Dendritic cell treated with granulocyte-macrophage colony-stimulating factor and Interleukin-4, amounts not matched to agents 40 ng/mL and 50 ng/mL, for 4 days (primary cell): ENCODE results near the gene SLC23A3.
A peak's percentile ranks its signal among the peaks of the same experiment; 100 is the strongest.

ENCODE experiments used
- H3K27ac Mint-ChIP-seq: one replicate; pipeline ENCODE4 v1.8.0; 2022; ENCODE audit warnings: mild to moderate bottlenecking, mixed read lengths
- H3K27me3 Mint-ChIP-seq: one replicate; pipeline ENCODE4 v1.8.0; 2022; ENCODE audit warnings: mild to moderate bottlenecking, mixed read lengths
- H3K36me3 Mint-ChIP-seq: one replicate; pipeline ENCODE4 v1.8.0; 2022; ENCODE audit warnings: low read depth, mixed read lengths
- H3K4me1 Mint-ChIP-seq: one replicate; pipeline ENCODE4 v1.8.0; 2022; ENCODE audit warnings: low read depth, mixed read lengths
- H3K4me3 Mint-ChIP-seq: one replicate; pipeline ENCODE4 v1.8.0; 2022; ENCODE audit warnings: mild to moderate bottlenecking, moderate library complexity, mixed read lengths
- H3K9me3 Mint-ChIP-seq: one replicate; pipeline ENCODE4 v1.8.0; 2022; ENCODE audit warnings: mixed read lengths
- intact Hi-C: fragments of 100-400 bp; cut with micrococcal nuclease; formaldehyde crosslinking; loops from one replicate; pipeline ENCODE4 v1.15.0; 2022

Gene SLC23A3

DNA sequence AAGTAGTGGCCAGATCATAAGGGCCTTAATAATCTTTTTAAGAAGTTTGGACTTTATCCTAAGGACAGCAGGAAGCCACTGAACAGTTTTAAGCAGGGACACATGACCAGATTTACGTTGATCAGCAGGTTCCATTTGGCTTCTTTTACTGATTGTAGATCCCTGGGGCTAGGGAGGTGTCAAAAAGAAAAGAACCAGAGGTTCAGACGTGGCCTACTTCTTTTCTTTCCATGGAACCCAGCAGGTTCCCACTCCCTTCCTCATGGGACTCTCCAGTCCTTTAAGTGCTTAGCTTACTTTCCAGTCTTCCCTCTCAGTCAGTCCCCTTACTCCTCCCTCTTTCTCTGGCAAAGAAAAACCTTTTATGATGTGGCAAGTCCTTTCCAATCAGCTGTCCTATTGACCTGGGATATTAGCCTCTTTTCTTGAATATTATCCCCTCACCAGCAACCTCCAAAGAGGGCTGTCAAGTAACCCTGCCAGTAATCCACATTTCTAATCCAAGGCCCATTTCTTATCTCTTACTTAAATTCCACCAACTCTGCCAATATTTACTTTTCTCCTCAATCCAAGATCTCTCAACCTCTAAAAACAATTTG, 42.7 kb downstream of the SLC23A3 start:
- peaks cover 26% of the 10 kb centered on the region for H3K36me3 Mint-ChIP-seq
- peaks cover 22% of the 10 kb centered on the region for H3K4me1 Mint-ChIP-seq
- intact Hi-C loops = no loop called here

DNA sequence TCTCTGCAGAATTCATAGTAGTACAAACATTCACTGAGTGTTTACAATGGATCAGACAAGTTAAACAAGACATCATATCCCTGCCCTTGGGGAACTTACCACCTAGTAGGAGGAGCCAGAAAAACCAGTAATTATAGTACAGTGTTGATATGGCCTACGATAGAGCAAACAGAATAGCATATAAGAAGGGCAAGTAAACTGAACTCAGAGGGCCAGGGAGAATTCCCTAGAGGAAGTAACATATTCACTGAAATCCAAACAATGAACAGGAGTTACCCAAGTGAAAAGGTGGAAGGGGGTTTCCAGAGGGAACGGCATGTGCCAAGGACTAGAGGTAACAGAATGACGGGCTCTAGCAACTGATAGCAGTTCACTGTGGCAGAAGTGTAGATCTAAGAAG, 43.3 kb downstream of the SLC23A3 start:
- no peak overlapping the region for H3K4me3 Mint-ChIP-seq
- H3K27ac Mint-ChIP-seq = no peak overlapping the region
- H3K36me3 Mint-ChIP-seq = peaks cover 26% of the 10 kb centered on the region
- intact Hi-C loops = no loop called here
- no peaks in the 10 kb centered on the region for H3K27me3 Mint-ChIP-seq
- peaks cover 22% of the 10 kb centered on the region for H3K4me1 Mint-ChIP-seq
- H3K9me3 Mint-ChIP-seq = no peaks in the 10 kb centered on the region

More for the DNA sequence above, 42.7 kb downstream of the SLC23A3 start:
- no peaks in the 10 kb centered on the region for H3K27me3 Mint-ChIP-seq
- H3K9me3 Mint-ChIP-seq = no peaks in the 10 kb centered on the region
- H3K27ac Mint-ChIP-seq = no peak overlapping the region
- no peak overlapping the region for H3K4me3 Mint-ChIP-seq

DNA sequence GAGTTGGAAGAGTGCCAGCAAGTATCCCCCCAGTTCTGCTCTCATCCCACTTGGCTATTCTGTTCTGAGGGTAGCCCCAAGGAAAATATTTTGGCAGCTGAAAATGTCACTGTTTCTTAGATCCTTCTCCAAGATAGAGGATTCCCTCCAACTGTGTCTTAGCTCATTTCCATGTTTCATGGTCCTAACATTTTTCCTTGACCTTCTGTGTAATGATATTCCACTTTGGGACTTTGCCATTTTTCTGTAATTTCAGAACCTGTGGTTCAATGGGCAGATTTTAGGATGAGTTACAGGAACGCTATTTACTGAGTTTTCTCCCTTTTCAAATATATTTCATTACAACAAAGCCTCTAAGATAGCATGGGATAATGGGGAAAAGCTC, 44.0 kb downstream of the SLC23A3 start:
- H3K27ac Mint-ChIP-seq = no peak overlapping the region
- H3K36me3 Mint-ChIP-seq = peaks cover 25% of the 10 kb centered on the region
- no peaks in the 10 kb centered on the region for H3K27me3 Mint-ChIP-seq
- peaks cover 22% of the 10 kb centered on the region for H3K4me1 Mint-ChIP-seq
- H3K4me3 Mint-ChIP-seq = no peak overlapping the region
- H3K9me3 Mint-ChIP-seq = no peaks in the 10 kb centered on the region
- intact Hi-C loops = no loop called here

DNA sequence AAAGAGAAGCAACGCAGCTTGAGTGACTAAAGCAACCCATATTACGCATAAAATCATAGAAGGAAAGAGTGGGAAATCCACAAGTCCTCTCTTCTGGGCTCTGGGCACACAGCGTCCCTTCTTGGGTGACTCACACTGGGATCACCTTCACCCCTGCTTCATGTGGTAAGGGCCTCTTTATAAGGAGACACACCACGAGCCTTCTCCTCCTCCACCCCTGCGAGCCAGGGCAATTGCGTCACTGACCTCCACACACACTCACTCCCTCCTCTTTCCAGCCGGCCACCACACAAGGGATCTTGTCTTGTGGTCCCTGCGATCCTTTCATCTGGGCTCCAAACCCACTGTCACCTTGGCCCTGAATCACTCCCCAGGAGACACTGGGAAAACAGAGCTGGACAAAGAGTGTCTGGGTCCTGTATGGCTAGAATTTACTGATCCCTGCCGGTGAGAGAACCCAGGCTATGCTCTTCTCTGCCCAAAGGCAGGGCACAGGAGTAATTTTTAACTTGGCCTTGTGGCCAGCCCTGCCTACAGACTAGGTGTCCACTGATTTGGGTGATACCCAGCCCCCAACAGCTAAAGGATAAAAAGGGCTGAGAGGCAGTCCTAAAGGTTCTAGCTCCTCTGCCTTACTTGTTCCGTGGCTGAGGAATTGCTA, 44.5 kb downstream of the SLC23A3 start:
- Mint-ChIP-seq H3K36me3 (peaks cover 21% of the 10 kb centered on the region), H3K4me1 (peaks cover 22% of the 10 kb centered on the region), H3K4me3 (no peak overlapping the region), H3K9me3 (no peaks in the 10 kb centered on the region), H3K27ac (no peak overlapping the region), H3K27me3 (no peaks in the 10 kb centered on the region)
- intact Hi-C loops = no loop called here

DNA sequence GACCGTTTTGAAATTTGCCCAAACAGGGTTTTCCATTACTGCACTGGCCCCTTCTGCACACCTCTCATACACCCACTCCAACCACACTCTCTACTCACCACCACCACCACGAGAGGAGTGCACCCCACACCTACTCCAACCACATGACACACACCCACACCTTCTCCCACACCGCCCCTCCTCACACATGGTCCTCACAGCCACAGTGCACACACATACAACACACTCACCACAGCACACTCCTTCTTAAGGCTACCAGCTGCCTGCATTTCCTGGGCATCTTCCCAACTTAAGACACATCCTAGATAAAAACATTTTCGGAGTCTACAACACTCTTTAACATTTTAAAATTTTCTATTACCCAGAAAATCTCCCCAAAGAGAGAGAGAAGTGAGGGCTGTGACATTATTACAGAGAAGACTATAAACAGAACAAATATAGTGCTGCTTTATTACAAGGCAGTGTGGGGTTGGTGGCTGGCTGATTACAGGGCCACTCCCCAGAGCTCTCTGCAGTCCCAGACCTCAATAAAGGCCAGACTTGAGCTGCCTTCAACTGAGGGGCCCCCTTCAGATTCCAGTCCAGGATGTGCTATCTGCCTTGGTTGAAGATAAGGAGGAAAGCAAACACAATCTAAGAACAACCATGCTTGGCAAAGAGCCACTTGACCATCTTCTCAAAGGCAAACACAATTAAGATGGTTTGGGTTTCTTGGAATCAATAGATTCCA, 45.3 kb downstream of the SLC23A3 start:
- Mint-ChIP-seq H3K27me3 (no peaks in the 10 kb centered on the region), H3K4me3 (no peak overlapping the region), H3K27ac (peak overlapping the region; percentile 20), H3K9me3 (no peaks in the 10 kb centered on the region), H3K36me3 (peaks cover 21% of the 10 kb centered on the region), H3K4me1 (peaks cover 23% of the 10 kb centered on the region)
- intact Hi-C loops = no loop called here

DNA sequence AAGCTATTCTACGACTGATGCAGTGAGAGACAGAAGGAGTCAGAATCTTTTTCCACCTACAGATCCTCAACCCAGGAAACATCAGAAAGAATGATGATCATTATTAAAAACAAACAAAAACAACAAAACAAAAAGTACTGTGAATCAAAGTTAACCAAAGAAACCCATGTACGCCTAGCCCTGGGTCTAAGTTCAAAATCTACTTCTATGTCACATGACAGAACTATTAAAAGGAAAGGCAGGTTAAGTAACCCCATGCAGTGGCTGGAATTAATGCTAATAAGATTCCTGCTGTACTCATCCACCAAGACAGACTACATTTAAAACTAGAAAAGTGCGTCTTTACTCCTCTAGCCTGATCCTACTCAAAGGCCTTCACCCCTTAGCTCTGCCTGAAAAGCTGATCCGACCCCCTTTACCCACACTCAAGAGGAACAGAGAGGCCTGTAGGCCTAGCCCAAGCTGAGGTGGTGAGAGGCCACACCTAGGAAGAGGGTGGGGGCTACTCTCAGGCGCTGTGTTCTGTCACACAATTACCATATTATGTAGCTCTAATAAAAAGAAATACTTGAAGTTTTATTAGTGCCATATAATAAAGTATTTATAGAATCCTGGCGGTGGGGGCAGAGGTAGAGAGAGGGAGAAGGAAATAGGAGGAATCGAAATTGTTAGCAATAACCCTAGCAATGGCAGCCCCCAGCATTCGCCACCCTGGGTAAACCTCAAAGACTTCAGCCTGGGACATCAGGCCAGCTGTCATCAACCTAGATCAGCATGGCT, 46.3 kb downstream of the SLC23A3 start:
- H3K4me1 Mint-ChIP-seq = peaks cover 29% of the 10 kb centered on the region
- no peak overlapping the region for H3K4me3 Mint-ChIP-seq
- peaks cover 21% of the 10 kb centered on the region for H3K36me3 Mint-ChIP-seq
- H3K27me3 Mint-ChIP-seq = no peaks in the 10 kb centered on the region
- intact Hi-C loops = no loop called here
- no peak overlapping the region for H3K27ac Mint-ChIP-seq
- no peaks in the 10 kb centered on the region for H3K9me3 Mint-ChIP-seq

DNA sequence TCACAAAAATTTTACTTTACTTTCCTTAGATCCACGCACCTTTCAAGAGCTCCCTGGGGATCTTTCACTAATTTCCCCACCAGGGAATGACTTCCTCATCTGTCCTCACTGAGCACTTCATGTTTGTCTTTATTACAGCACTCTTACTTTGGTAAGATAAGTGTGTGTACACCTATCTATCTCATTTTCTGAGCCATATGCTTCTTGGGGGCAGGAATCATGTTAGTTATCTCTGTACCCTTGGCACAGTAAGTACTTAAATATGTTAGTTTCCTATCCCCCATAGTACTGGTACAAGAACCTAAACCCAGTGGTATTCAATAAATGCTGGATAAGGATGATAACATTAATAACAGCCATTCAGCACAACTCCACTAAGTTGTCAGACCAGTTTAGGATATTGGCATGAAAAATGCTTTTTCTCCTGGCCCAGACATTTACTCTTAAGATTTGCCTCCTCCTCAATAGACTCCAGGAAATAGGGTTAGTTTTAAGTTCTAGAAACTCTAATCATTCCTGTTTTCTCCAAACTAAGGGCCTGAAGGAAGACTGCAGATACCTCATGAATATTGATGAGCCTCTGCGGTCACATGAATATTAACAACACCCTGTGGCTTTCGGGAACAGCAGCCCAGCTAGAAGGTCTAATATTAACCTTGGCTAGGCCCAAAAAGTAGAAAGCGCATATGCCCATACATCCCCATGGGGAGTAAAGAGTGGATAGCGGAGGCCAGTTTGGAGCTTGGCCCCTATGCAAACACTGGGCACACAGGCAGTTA, 47.4 kb downstream of the SLC23A3 start:
- Mint-ChIP-seq H3K9me3 (no peaks in the 10 kb centered on the region), H3K27ac (no peak overlapping the region), H3K36me3 (peaks cover 17% of the 10 kb centered on the region), H3K4me3 (no peak overlapping the region), H3K4me1 (peaks cover 38% of the 10 kb centered on the region), H3K27me3 (no peaks in the 10 kb centered on the region)
- intact Hi-C loops = no loop called here

DNA sequence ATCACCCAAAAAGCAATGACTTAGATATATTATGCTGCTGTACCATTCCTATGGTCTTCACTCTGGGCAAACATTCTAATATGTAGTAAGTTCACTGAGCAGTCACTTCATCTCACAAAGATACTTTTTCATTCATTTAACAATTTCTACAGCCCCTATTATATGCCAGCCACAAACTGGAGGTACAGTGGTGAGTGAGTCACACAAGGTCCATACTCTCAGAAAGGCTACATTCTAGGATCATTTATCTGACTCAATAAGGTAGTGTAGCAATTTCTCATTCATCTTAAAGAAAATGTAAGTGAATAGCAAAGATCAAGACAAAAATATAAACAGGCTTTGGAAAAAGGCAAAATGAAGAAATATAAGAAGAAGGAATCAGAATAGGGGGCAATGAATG, 49.7 kb downstream of the SLC23A3 start:
- intact Hi-C loops = no loop called here
- Mint-ChIP-seq H3K27me3 (no peaks in the 10 kb centered on the region), H3K36me3 (peaks cover 9% of the 10 kb centered on the region), H3K9me3 (no peaks in the 10 kb centered on the region), H3K4me3 (no peak overlapping the region), H3K27ac (no peak overlapping the region), H3K4me1 (peaks cover 41% of the 10 kb centered on the region)

DNA sequence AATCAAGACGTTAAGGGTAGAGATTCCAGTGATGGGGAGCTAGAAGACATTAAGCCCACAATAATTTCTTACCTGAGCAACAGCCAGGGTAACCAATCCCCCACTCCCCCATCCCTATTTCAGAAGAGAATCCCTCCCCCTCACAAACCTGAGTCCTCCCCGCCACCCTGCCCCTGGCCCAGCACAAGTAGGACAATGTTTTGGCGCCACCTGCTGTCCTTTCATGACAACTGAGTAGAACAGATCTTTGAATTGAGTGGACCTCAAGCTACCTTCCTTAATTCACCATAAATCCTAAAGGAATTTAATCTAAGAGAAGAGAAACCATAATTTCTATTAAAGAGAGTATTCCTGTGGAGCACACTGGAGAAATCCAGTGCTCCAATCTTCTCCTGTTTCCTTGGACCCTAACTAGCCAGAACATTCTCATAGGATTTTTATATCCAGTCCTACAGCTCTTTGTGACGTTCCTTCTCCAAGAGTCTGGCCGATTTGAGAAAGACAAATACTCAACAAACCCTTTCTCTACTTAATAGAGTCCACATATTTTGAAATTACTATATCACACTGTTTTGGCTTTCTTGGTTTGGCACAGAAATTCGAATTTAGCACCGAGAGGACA, 50.3 kb downstream of the SLC23A3 start:
- Mint-ChIP-seq H3K36me3 (peaks cover 11% of the 10 kb centered on the region), H3K27ac (no peak overlapping the region), H3K27me3 (no peaks in the 10 kb centered on the region), H3K4me1 (peaks cover 44% of the 10 kb centered on the region), H3K4me3 (no peak overlapping the region), H3K9me3 (no peaks in the 10 kb centered on the region)
- intact Hi-C loops = loop anchor here (1.0 kb wide), 3 partner anchors 46 to 90 kb away; no protein-coding TSS in a partner anchor

DNA sequence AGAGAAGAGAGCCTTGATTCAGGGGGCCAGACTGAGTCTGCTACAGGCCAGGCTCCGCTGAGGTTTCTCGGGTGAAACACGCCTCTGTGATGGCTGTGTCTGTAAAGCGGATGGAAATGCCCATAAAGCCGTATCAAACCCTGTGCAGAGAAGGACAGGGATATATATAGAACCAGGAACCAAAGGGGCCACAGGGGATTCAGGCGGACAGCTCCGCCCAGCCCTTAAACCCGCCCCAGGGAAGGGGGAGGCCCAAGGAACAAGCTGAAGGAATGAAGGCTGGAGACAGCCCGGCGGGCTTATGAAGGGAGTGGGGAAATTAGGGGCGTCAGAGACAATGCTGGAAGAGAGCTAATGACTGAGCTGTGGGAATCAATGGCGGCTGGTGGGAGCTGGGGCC, 51.3 kb downstream of the SLC23A3 start:
- Mint-ChIP-seq H3K27ac (no peak overlapping the region), H3K9me3 (no peaks in the 10 kb centered on the region), H3K4me1 (peaks cover 35% of the 10 kb centered on the region), H3K27me3 (no peaks in the 10 kb centered on the region), H3K4me3 (no peak overlapping the region), H3K36me3 (peaks cover 5% of the 10 kb centered on the region)
- intact Hi-C loops = no loop called here

DNA sequence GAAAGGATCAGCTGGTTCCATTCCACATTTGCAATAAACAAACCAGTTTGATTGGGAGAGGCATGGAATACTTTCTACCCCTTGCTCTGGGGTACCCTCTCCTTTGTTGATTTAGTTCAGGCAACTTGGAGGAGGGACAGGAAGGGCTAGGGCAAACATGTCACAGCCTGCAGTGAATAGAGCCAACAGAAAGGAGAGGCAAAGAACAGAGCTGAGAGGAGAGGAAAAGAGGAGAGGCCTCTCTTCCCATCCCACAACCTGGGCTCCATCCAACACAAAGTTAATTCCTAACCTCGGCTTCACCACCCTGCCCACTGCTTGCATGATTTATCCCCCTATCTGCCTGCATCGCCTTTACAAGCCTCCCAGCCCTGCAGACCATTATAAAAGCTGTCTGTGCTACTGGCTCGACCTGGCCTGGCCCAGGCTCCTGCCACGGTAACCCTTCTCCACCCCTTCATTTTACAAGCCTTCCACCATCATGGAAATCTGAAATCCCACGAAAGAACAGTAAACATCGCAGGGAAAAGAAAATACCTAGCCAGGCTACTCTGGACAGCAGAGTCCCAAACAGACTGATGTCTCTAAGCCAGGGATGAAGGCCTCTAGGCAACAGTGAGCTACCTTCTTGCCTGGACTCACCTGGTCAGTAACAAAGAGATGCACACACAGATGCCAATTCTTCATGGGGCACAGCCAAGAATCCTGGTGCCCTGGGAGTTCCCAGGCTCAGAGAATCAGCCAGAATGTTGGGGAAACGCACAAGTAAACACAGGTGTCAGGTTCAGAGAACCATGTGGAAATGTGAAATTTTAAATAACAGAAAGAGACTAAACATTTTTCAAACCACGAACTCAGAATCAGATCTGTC, 52.8 kb downstream of the SLC23A3 start:
- H3K27me3 Mint-ChIP-seq = no peaks in the 10 kb centered on the region
- H3K9me3 Mint-ChIP-seq = no peaks in the 10 kb centered on the region
- intact Hi-C loops = no loop called here
- peaks cover 5% of the 10 kb centered on the region for H3K36me3 Mint-ChIP-seq
- no peak overlapping the region for H3K4me3 Mint-ChIP-seq
- peaks cover 40% of the 10 kb centered on the region for H3K4me1 Mint-ChIP-seq
- H3K27ac Mint-ChIP-seq = no peak overlapping the region

DNA sequence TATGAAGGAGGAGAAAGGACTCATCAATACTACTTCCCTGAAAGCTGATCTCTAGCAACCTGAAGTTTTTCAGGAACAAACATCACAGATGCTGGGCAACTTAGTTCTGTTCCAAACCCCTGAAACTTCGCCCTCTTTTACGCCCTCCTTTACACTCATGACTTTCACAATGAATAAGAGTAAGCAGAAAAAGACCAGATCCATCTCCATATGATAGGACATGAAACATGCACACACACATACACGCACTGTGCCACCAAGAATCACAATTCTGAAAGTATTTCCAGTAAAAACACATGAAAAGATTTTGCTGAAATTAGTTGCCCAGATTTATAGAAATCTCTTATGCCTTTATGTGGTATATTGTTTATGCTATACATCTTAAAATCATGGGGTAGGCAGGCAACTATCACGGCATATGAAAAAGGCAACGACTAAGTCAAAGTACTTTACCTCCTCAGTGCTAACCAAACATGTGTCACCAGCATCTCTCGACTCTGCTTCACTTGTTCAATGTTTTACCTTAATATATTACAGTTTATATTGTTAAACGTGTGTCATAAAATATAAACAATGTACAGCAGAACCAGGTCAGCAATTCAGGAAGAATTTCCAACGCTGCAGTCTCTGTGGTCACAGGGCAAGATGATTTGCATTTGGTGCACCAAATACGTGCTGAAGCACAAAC, 57.0 kb downstream of the SLC23A3 start:
- peaks cover 55% of the 10 kb centered on the region for H3K4me1 Mint-ChIP-seq
- no peak overlapping the region for H3K4me3 Mint-ChIP-seq
- intact Hi-C loops = no loop called here
- H3K27ac Mint-ChIP-seq = no peak overlapping the region
- no peaks in the 10 kb centered on the region for H3K9me3 Mint-ChIP-seq
- H3K36me3 Mint-ChIP-seq = peaks cover 5% of the 10 kb centered on the region
- no peaks in the 10 kb centered on the region for H3K27me3 Mint-ChIP-seq
